ENCODE data around the gene ACSF3.

Gene ACSF3

DNA sequence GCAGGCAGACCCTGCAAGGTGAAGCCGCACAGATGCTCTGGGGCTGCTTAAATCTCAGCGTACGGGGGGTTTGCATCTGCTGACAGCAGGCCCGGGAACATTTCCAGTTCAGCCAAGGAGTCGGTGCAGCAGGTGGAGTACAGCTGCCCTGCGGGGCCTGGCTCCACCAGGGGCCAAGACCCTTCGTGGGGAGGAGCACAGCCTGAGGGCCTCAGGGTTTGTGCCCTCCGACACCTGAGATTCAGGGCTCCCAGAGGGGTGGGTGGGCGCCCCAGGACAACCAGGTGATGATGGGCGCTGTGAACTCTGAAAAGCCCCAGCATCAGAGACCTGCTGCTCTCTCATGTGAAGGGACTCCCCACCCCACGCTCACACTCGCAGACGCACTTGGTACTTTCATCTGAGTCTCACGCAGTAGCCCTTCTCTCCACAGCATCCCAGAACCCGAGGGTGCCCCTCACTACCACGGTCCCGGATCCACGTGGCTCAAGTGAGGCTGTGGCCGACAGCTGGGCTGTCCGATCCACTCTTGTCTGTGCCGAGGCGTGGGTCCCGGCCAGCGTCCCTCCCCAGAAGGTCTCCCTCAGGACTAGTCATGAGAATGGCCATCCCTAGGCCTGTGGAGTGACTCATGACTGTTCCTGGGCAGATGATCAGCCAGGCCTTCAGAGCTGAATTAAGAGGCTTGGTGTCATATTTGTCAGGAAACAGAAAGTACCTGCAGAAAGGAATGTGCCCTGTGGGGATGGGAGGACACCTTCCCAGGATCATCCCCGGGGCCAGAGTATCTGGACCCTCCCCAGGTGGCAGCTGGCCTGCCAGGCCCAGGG, 29.6 kb downstream of the ACSF3 start:
- no peak for DNase-seq (ENCODE audit: low read depth in 2 of 2, low spot score in 1 of 2)

DNA sequence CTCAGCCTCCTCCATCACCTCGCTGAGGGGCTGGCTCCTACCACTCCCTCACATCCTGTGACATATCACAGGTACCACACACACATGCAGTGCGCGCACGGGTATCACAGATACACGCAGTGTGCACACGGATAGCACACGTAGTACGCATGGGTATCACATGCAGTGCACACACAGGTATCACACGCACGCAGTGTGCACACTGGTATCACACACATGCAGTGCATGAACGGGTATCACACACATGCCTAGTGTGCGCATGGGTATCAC, 30.1 kb downstream of the ACSF3 start:
- no peak for DNase-seq (ENCODE audit: low read depth in 2 of 2, low spot score in 1 of 2)

DNA sequence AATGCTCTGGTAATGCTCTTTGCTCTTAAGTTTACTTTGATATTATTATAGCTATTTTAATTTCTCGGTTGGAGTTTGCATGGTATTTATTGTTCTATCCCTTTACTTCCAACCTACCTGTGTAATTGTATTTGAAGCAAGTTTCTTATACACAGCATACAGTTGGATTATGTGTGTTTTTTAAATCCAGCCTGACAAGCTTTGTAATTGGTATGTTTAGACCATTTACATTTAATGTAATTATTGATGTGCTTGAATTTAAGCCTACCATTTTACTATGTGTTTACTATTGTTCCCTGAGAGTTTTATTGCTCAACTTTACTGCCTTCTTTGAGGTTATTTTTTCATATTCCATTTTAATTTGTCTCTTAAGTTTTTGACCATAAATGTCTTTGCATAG, 35.7 kb downstream of the ACSF3 start:
- no peak for DNase-seq (ENCODE audit: low read depth in 2 of 2, low spot score in 1 of 2)

DNA sequence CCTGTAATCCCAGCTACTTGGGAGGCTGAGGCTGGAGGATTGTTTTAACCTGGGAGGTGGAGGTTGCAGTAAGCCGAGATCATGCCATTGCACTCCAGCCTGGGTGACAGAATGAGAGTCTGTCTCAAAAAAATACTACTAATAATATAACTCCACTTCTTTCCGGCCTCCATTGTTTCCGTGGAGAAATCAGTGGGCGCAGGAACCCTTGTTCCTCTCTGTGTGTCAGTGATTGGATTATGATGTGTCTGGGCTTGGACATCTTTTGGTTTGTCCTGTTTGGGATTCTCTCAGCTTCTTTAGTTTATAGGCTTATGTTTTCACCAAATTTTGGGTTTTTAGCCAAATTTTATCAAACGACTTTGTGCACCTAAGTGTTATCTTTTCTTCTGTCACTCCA, 36.8 kb downstream of the ACSF3 start:
- DNase-seq (ENCODE audit: low read depth in 2 of 2, low spot score in 1 of 2) = no peak

DNA sequence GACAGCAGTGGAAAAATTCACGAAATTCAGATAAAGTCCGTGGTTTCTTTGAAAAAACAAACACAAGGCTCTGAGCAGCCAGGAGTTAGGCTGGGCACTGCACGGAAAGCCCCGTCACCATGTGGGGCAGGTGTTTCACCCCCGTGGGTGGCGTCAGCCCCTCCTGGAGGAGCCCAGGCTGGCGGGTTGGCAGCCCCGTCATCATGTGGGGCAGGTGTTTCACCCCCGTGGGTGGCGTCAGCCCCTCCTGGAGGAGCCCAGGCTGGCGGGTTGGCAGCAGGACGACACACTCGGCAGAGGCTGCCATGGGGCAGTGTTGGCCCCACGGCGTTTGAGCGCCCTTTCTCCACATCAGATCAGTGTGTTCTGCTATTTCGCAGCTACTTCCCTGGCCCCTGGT, 38.1 kb downstream of the ACSF3 start:
- no peak for DNase-seq (ENCODE audit: low read depth in 2 of 2, low spot score in 1 of 2)

DNA sequence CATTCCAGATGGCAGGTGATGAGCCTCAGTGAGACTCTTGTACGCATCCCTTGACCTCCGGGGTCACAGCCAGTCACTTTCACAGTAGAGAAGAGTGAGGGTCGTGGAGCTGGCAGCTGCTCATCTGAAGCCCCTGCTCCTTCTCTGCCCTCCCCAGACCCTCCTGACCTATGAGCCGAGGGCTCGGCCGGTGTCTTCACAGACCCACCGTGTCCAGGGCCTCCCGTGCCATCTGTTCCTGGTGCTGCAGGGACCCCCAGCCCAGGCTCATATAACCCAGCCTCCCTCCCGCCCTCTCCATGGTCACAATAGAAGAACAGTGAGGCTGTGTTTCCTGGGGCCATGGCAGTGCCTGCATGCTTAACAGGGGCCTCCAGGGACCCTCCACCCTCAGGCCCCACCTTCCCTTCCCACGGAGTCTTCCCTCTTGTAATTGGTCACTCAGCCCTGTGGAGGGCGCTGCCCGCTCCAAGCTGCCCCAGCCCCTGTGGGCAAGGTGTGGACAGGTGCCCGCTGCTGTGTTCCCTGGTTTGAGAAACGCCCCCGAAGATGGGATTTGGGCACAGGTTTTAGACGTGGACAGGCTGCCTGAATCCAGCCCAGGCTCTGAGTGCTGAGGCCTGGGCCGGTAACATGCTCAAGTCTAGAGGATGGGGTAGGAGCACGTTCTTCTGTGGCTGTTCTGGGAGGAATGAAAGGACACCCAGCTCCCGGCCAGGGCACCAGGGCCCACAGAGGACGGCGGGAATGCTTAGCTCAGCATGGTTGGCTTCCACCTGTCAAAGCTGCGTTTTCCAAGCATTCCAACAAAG, 38.7 kb downstream of the ACSF3 start:
- DNase-seq (ENCODE audit: low read depth in 2 of 2, low spot score in 1 of 2) = no peak

DNA sequence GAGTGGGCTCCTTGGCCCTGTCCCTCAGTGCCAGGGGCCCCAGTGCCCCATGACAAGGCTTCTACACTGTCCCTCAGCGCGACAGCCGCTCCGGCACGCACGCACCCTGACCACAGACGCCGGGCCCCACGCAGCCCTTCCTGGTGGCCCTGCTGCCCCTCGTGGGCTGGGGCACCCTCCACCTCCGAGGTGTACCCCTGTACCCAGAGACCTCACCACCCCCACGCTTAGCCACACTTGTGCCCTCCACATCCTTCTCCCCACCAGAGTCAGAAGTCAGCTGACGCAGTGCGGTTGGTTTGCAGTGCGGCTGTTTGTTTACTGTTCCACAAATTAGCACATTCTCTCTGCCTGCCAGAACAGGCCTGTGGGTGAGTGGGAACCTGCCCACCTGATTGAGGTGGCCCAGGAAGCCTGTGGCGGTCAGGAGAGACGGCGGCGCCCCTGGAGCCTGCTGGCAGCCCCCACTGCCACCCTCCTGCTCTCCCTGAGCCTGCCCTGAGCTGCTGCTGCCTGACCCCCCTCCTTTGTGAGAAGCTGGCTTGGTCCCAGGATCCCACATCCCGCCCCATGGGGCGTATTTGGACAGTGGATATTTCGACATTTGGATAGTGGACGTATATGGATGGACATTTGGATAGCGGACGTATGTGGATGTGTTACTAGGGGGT, 39.9 kb downstream of the ACSF3 start:
- no peak for DNase-seq (ENCODE audit: low read depth in 2 of 2, low spot score in 1 of 2)

DNA sequence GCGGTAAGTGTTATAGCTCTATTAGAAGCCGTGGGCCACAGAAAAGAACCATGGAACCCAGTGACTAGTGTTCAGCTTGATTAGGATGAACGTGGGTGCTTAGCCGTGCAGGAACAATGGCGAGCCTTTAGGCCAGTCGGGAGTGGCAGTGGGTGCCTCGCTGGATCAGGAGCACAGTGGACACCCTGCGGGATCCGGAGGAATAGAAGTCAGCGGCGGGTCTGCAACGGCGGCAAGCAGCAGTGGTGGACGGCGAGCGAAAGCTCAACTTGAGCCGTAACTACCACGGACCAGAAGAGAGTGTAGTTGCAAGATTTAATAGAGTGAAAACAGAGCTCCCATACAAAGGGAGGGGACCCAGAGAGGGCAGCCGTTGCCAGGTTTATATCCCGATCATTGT, 40.6 kb downstream of the ACSF3 start:
- DNase-seq (ENCODE audit: low read depth in 2 of 2, low spot score in 1 of 2) = no peak

DNA sequence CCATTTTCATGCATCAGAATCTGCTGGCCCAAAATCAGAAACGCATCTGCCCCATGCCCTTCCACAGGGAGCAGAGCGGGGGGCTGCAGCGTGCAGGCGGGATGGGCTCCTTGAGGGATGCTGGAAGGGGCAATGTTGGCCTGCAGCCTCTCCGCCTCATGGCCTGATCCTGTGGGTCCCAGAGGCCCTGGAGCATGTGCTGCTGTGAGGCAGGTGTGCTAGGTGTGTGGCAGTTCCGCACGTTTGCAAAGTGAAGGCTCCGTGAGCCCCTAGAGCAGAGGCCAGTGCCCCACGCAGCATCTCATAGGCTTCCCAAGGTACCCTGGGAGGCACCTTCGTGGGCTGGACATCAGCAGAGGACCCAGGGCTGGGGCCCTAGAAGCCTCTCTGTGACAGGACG, 41.5 kb downstream of the ACSF3 start:
- no peak for DNase-seq (ENCODE audit: low read depth in 2 of 2, low spot score in 1 of 2)

DNA sequence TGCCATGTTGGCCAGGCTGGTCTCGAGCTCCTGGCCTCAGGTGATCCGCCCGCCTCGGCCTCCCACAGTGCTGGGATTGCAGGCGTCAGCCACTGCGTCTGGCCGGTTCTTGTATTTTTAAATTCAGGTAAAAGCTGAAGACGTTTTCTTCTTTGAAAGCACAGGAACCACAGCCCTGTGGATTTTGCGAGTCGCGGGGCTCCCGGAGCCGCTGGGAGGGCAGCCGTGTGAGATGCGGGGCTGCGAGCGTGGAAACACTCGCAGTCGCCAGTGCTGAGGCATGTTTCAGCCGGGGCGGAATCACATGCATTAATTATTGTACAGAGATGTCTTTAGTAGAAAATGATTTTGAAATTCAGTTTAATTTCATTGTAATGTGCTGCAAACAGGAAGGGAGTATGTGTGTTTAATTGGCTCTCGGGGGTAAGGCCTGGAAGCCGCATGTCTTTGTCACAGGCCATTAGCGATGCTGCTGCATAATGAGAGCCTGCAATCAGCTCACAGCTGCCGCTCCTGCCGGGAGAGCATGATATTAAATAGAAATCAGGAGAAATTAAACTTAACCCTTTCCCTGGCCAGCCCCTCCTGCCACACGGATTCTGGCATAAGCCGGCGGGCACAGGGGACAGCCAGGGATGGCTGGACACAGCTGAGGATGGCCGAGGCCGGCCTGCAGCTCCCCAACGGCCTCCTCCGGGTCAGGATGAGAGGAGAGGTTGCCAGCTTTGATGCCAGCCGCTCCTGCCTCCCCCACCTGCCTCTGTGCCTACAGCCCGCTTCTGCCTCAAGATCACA, 42.5 kb downstream of the ACSF3 start:
- no peak for DNase-seq (ENCODE audit: low read depth in 2 of 2, low spot score in 1 of 2)

DNA sequence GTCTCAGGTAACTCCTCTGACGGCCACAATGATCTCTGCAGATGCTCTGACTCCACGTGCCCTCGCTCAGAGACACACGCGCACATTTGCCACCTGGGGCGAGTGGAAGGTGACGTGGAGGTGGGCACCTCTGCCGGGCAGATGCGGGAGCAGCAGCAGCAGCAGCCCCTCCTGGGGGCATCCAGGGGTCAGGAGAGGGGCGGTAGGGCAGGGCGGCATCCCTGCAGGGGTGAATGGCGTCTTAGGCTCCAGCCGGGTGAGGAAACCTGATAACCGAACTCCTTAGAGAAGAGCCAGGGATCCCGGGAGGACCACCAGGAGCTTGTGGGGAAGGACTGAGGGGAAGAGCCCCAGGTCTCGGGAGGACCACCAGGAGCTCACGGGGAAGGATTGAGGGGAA, 43.3 kb downstream of the ACSF3 start:
- DNase-seq (ENCODE audit: low read depth in 2 of 2, low spot score in 1 of 2) = no peak

DNA sequence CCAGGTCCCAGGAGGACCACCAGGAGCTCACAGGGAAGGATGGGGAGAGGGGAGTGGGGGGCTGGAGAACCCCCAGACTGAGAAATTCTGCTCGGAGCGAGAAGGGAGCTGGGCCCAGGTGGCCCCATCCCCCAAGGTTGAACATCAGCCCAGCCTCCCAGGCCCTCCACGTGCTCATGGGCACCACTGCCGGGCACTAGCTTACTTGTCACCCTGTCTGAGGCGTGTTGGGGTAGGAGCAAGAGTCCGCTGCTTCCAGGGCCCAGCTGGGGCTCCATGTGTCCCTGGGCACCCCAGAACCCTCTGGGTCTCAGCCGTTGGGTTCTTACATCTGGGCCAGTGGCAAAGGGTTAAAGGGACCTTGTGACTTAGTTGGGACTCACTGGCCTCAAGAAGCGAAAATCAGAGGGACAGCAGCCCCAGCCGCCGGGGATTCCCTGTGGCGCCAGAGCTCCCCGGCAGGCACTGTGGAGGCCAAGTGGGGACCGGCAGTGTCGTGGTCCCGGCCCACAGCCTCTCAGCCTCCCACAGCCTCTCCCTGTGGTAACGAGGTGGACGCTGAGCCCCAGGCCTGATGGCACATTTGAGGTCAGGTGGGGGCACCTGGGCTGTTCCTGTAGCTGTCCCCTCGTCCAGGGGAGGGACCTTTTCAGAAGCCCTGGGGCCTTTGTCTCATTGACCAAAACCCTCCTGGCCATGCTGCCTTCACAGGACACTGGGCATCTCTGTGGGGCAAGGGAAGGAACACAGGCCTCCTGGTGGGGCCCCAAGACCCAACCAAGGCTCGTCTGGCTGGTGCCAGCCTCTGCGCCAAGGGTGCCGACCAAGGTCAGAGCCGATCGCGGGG, 44.2 kb downstream of the ACSF3 start:
- DNase-seq (ENCODE audit: low read depth in 2 of 2, low spot score in 1 of 2) = no peak

DNA sequence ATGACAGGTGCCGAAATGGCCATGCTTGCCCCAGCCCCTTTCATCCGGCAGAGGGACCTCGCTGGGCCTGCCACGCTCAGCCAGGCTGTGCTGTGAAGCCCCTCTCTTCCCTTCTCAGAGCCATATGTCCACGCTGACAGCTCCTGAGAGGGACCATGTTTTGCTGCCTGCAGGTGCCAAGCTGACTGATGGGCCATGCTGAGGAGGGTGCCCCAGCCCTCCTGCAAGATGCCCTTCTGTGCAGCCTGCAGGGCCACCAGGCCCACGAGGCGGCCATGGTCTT, 44.8 kb downstream of the ACSF3 start:
- DNase-seq (ENCODE audit: low read depth in 2 of 2, low spot score in 1 of 2) = no peak

DNA sequence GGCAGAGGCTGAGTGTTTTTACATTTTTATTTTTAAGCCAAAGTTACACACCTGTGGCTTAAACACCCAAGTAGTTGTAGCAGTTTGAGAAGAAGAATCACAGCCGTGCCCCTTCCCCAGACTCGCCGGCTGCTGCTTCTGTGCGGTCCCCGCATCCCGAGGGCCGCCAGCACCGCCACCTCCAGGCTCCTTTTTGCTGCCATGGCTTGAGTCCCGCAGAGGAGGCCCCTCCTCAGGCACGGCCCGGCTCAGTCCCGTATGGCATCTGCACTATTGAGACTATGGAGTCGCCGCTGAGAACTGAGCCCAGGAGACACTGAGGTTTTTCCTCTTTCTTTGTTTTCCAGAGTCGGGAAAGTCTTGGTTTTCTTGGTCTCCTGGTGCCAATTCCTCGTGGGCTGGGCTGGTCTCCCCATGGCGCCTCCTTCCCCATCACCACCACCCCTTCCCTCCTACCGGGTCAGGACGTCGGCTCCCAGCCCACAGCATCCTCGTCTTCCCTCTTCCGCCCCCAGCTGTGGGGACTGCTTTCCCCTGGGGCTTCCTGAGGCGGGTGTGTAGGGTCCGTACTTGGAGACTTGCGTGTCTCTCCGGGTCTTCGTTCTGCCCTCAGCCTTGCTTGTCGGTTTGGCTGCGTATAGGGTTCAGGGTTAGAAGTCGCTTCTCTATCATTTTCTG, 45.3 kb downstream of the ACSF3 start:
- no peak for DNase-seq (ENCODE audit: low read depth in 2 of 2, low spot score in 1 of 2)

DNA sequence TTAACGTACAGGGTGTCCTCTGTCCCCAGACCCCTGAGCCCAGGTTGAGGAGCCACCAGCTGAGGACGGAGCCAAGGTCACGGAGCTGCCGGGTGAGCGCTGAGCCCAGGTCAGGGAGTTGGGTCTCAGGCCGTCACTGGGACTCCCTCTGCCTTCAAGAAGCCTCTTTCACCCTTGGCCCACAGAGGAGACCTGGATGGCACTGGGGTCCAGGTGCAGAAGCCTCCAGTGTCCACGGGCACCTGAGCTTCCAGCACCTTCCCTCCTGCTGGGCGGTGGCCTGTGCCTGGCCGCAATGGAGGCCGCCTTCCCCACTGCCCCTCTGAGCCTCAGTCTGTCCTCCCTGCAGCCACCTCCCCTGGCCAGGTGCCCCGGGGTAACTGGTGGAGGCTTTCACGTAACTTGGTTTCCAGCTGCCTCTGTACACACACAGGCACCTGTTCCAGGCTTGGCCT, 46.3 kb downstream of the ACSF3 start:
- DNase-seq (ENCODE audit: low read depth in 2 of 2, low spot score in 1 of 2) = no peak

DNA sequence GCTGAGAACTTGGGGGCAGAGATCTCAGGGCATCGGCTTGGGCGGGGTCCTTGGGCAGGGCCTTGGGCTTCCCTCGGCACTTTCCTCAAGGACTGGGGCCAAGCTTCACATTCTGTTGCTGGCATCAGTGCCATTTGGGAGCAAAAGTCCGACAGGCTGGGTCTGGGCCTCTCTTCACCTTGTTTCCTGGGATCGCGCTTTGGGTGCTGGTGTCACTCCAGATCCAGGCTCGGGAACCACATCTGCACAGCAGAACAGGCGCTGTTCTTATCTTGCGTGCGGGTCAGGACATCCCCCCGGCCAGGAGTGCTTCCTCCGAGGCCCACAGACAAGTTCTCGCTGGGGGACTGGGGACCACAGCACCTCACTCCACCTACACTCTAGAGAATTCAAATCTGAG, 46.7 kb downstream of the ACSF3 start:
- no peak for DNase-seq (ENCODE audit: low read depth in 2 of 2, low spot score in 1 of 2)

DNA sequence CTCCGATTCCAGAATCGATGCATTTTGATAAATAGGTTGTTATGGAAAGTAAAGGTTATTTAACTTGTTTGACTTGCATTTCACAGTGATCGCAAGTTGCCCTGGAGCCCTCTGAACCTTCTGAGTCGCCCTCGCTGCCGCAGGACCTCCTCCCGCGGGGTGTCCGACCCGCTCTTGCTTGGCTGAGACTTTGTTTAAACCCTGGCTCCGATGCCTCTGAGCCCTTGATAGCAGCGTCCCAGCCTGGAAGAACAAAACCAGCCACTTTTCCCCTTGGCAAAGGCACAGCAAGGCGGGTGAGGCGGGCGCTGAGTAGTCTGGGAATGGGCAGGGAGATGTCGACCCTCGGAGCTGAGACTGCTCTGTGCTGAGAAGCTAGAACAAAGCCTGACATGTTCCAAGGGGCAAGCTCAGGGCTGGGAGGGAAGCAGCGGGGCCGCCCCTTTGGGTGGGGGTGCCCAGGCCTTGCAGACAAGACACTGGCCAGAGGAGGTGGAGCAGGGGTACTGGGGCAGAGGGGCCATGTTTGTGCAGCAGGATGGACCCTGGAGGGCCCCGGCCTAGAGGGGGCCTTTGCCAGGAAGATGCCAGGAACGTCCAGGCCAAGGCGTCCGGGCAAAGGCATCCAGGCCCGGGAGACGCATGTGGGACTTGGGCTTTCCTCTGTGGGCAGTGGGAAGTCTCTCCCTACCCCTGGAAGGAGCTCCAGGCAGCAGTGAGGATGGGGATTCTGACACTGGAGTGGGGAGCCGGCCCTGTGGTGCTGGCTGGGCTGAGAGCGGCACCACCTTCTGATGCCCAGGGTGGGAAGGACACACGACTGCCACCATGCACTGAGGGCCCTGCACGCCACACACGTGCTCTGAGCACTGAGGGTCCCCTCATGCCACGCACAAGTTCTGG, 47.6 kb downstream of the ACSF3 start:
- DNase-seq (ENCODE audit: low read depth in 2 of 2, low spot score in 1 of 2) = no peak

DNA sequence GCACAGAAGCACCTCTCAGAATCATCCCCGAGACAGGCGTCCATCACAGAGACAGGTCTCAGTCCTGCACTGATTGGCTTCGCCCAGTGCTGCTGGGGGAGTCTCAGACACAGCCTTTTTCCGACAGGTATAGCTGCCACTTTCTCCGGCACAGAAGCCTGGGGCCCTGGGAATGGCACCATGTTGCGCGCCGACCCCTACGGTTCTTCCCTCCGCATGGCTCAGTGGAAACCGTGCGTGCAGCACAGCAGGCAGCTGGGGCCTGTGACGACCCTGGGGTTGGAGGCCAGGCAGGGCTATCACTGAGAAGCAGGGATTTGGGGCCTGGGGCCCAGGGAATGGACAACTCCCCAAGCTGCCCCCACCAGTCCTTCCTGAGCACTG, 48.2 kb downstream of the ACSF3 start:
- no peak for DNase-seq (ENCODE audit: low read depth in 2 of 2, low spot score in 1 of 2)
